GM23248 (cell line): ENCODE data around the gene KL. TPM values are rescaled to one million over a fixed set of nuclear protein-coding genes. Genes with fewer than 3 reads are reported as not detected.

Experiments used
- DNase-seq: peaks from one replicate; pipeline ENCODE4 v3.0.0-alpha.2; 2015
- H2AFZ ChIP-seq: fragments of 200-600 bp; sonication (generic); 2 replicates; pipeline ENCODE4 v1.6.1; 2016; ENCODE audit warnings: antibody characterized with exemption
- H3F3A ChIP-seq: fragments of 200-600 bp; sonication (generic); 2 replicates; pipeline ENCODE4 v1.6.1; 2016; ENCODE audit warnings: mild to moderate bottlenecking, antibody characterized with exemption, mixed run types; ENCODE audit not compliant: insufficient read depth
- H3K27ac ChIP-seq: fragments of 200-600 bp; sonication (generic); 2 replicates; pipeline ENCODE4 v1.5.1; 2016; ENCODE audit warnings: mild to moderate bottlenecking
- H3K27me3 ChIP-seq: fragments of 200-600 bp; sonication (generic); replicated peaks from 2 replicates; pipeline ENCODE4 v1.6.1; 2016; ENCODE audit warnings: mild to moderate bottlenecking; ENCODE audit not compliant: insufficient read depth
- H3K36me3 ChIP-seq: fragments of 200-600 bp; sonication (generic); 2 replicates; pipeline ENCODE4 v1.6.1; 2016; ENCODE audit warnings: low read depth, mild to moderate bottlenecking
- H3K4me1 ChIP-seq: fragments of 200-600 bp; sonication (generic); 2 replicates; pipeline ENCODE4 v1.6.1; 2016; ENCODE audit warnings: mild to moderate bottlenecking; ENCODE audit not compliant: insufficient read depth
- H3K4me2 ChIP-seq: fragments of 200-600 bp; sonication (generic); one replicate; pipeline ENCODE4 v1.6.1; 2016; ENCODE audit warnings: mild to moderate bottlenecking; ENCODE audit not compliant: unreplicated experiment
- H3K4me3 ChIP-seq: fragments of 200-600 bp; sonication (generic); 2 replicates; pipeline ENCODE4 v1.5.1; 2016; ENCODE audit warnings: mild to moderate bottlenecking
- H3K79me2 ChIP-seq: fragments of 200-600 bp; sonication (generic); 2 replicates; pipeline ENCODE4 v1.6.1; 2016; ENCODE audit warnings: mild to moderate bottlenecking; ENCODE audit not compliant: insufficient read depth
- H3K9ac ChIP-seq: fragments of 200-600 bp; sonication (generic); 2 replicates; pipeline ENCODE4 v1.6.1; 2016; ENCODE audit warnings: mild to moderate bottlenecking
- H3K9me2 ChIP-seq: fragments of 200-600 bp; sonication (generic); 2 replicates; pipeline ENCODE4 v1.6.1; 2016; ENCODE audit warnings: mixed run types, mild to moderate bottlenecking, moderate library complexity; ENCODE audit not compliant: insufficient read depth
- H3K9me3 ChIP-seq: fragments of 200-600 bp; sonication (generic); one replicate; pipeline ENCODE4 v1.6.1; 2017; ENCODE audit warnings: low read depth
- H4K20me1 ChIP-seq: fragments of 200-600 bp; sonication (generic); 2 replicates; pipeline ENCODE4 v1.6.0; 2016; ENCODE audit not compliant: insufficient read depth
- EZH2 ChIP-seq: fragments of 200-600 bp; sonication (generic); IDR thresholded peaks from 2 replicates; pipeline ENCODE4 v1.6.1; 2018; ENCODE audit warnings: antibody characterized with exemption, mild to moderate bottlenecking; ENCODE audit not compliant: insufficient read depth, poor library complexity, severe bottlenecking
- EZH2phosphoT487 ChIP-seq: fragments of 200-600 bp; sonication (generic); IDR thresholded peaks from 2 replicates; pipeline ENCODE4 v1.6.1; 2018; ENCODE audit warnings: antibody characterized with exemption, moderate library complexity, mild to moderate bottlenecking, low read depth; ENCODE audit not compliant: insufficient read depth
- WGBS, 2 experiments: methylation state at CpG; one replicate each; pipeline ENCODE4 v1.1.6; 2015 to 2017; ENCODE audit warnings: low lambda C conversion rate in 2 of 2, low coverage in 1 of 2; ENCODE audit errors: missing lambda C conversion rate in 2 of 2; 5-methylcytosine and 5-hydroxymethylcytosine counted together
- in situ Hi-C: fragments of 300-500 bp; cut with MboI; formaldehyde crosslinking; loops from 2 replicates; pipeline ENCODE4 v1.15.0; 2020
- polyA plus RNA-seq: library from polyadenylated mRNA; unstranded; fragments of >200 nt; fragmentation: Nextera tagmentation; extraction: Ambion mirVana; gene quantifications from 2 replicates; pipeline ENCODE4 v1.2.1, GENCODE V29; 2016
- total RNA-seq: library from RNA; depleted of rRNA; stranded (reverse); fragments of >200 nt; shearing (Covaris generic); gene quantifications from 2 replicates; pipeline ENCODE4 v1.2.3, GENCODE V29; 2014

KL gene
- total and polyA plus RNA-seq, 2 experiments from 2014 or later, result 0.22 TPM; not detected in 1

DNA sequence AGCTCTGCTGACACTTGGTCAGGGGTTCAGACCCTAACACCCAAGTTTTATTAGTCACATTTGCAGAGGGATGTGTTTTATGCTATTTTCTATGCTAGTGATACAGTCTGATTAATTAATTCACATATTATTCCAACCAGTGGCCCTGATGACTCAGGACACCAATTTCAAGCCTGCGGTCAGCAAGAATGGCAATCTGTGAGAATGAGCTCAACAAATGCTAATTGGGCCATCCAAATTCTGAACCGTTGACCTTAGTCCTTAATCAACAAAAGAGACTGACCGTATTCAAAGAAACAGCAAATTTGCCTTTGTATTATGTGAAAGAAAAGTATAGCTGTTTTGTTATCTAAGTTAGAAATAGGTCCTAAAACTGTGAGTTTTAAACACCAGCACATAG is 9.6 kb upstream of the KL start:
- in situ Hi-C loops, result no loop called here
- Histone ChIP-seq H3K4me3 (no peak overlapping the region), H3K79me2 (no peaks in the 10 kb centered on the region), H3K27me3 (no peaks in the 10 kb centered on the region), H2AFZ (no peak overlapping the region), H3K27ac (no peak overlapping the region), H3K36me3 (no peaks in the 10 kb centered on the region), H3K9me3 (no peaks in the 10 kb centered on the region), H4K20me1 (no peaks in the 10 kb centered on the region), H3F3A (no peaks in the 10 kb centered on the region), H3K9me2 (no peaks in the 10 kb centered on the region), H3K4me2 (no peak overlapping the region), H3K9ac (no peak overlapping the region), H3K4me1 (no peaks in the 10 kb centered on the region)
- TF ChIP-seq EZH2 (no peak), EZH2phosphoT487 (no peak)
- WGBS, 2 experiments, result 86 to 92% methylated on average over 3 of the region's 3 CpGs
- DNase-seq, result no peak

DNA sequence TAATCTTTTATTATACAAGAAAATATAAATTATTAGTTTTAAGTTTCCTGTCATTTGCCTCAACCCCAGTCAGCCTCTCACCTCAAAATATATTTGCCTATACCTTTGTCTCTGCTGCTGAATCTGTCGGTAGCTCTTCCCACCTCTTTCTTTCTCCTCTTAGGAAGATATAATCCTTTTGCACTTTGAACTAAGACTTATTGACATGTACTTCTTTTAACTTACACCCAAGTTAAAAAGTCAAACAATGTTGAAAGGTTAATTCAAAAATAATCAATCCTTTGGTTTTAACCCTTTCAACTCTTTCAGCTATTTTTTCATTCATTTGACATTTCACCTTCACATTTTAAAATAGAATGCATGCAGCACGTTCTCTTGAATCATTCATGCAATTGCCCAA is 9.0 kb upstream of the KL start:
- H3K9me3 ChIP-seq, result no peaks in the 10 kb centered on the region
- TF ChIP-seq EZH2 (no peak), EZH2phosphoT487 (no peak)
- no peaks in the 10 kb centered on the region for H4K20me1 ChIP-seq
- H3K27ac ChIP-seq, result no peak overlapping the region
- DNase-seq, result no peak
- H3K27me3 ChIP-seq, result no peaks in the 10 kb centered on the region
- no peaks in the 10 kb centered on the region for H3K79me2 ChIP-seq
- in situ Hi-C loops, result no loop called here
- H3K4me3 ChIP-seq, result no peak overlapping the region
- H3K4me2 ChIP-seq, result no peak overlapping the region
- H3F3A ChIP-seq, result no peaks in the 10 kb centered on the region
- no peak overlapping the region for H2AFZ ChIP-seq
- H3K4me1 ChIP-seq, result no peaks in the 10 kb centered on the region
- H3K36me3 ChIP-seq, result no peaks in the 10 kb centered on the region
- no peaks in the 10 kb centered on the region for H3K9me2 ChIP-seq
- 90 to 92% methylated on average over 2 of the region's 2 CpGs for WGBS, 2 experiments
- H3K9ac ChIP-seq, result no peak overlapping the region

- Histone ChIP-seq H3K9ac (no peak overlapping the region), H2AFZ (no peak overlapping the region), H3K4me3 (no peak overlapping the region), H3K27me3 (no peaks in the 10 kb centered on the region), H3K4me2 (no peak overlapping the region), H3K9me3 (no peaks in the 10 kb centered on the region), H3F3A (no peaks in the 10 kb centered on the region), H3K36me3 (no peaks in the 10 kb centered on the region), H3K9me2 (no peaks in the 10 kb centered on the region), H3K27ac (no peak overlapping the region), H3K79me2 (no peaks in the 10 kb centered on the region), H3K4me1 (no peaks in the 10 kb centered on the region), H4K20me1 (no peaks in the 10 kb centered on the region)
- in situ Hi-C loops, result no loop called here
- 66 to 74% methylated on average over 3 of the region's 3 CpGs for WGBS, 2 experiments
- no peak for DNase-seq
- TF ChIP-seq EZH2phosphoT487 (no peak), EZH2 (no peak)
These were observed 8.3 kb upstream of the KL start for GRCh38 chr13:33007950-33008349.

DNA sequence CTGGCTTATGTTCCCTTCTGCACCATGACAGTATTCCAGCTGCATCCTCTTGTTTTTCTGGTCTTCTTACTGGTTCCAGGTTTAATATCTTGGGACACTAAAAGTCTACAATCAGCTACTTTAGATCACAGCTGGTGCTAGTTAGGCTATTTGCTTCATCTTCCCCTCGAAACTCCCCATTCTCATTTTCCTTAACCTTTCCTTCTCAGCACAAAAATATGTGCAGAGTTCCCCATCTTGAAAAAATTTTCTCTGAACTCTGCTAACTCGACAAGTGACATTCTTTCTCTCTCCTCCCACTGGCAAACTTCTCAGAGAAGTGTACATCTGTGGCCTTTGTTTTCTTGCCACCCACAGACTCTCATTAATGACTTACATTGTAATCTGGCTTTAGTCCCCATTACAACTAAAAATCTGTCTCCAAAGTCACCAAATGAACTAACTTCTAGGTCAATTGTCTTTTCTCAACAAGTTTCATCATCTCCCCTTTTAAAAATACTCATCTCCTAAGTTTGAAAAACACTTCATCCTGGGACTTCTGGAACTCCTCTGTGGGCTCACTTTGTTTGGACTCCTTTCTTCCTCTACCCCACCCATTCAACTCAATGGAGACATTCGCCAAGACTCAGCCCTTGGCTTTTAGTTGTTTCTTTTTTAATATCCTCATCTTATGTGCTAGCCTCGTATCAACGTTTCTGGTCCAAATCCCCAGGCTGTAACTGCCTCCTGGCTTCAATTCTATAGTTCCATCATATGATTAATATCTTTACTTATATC is 7.1 kb upstream of the KL start:
- H3K79me2 ChIP-seq, result no peaks in the 10 kb centered on the region
- no peaks in the 10 kb centered on the region for H3K9me2 ChIP-seq
- 2 to 3% methylated on average over 5 of the region's 5 CpGs for WGBS, 2 experiments
- H3K27ac ChIP-seq, result no peak overlapping the region
- no peak overlapping the region for H3K4me3 ChIP-seq
- no peak for DNase-seq
- no peak overlapping the region for H3K9ac ChIP-seq
- peaks cover 11% of the 10 kb centered on the region for H3K27me3 ChIP-seq
- in situ Hi-C loops, result no loop called here
- no peaks in the 10 kb centered on the region for H4K20me1 ChIP-seq
- no peaks in the 10 kb centered on the region for H3F3A ChIP-seq
- H3K36me3 ChIP-seq, result no peaks in the 10 kb centered on the region
- no peaks in the 10 kb centered on the region for H3K9me3 ChIP-seq
- H3K4me1 ChIP-seq, result no peaks in the 10 kb centered on the region
- no peak for TF ChIP-seq EZH2
- no peak for TF ChIP-seq EZH2phosphoT487
- H3K4me2 ChIP-seq, result no peak overlapping the region
- H2AFZ ChIP-seq, result no peak overlapping the region
